Activated naive CD4-positive, alpha-beta T cell (primary cell): Measurements from ENCODE around the gene PPFIA1.

Source experiments
- DNase-seq, 4 experiments: peaks; one replicate each; lab custom pipeline; 2025; lab: John Stamatoyannopoulos, UW

The PPFIA1 gene

GRCh38 chr11:70414341-70415100 lies 144.0 kb downstream of the PPFIA1 start:
- no peak for DNase-seq

- DNase-seq = no peak
Observed at GRCh38 chr11:70415191-70415590, 144.7 kb downstream of the PPFIA1 start.

DNA sequence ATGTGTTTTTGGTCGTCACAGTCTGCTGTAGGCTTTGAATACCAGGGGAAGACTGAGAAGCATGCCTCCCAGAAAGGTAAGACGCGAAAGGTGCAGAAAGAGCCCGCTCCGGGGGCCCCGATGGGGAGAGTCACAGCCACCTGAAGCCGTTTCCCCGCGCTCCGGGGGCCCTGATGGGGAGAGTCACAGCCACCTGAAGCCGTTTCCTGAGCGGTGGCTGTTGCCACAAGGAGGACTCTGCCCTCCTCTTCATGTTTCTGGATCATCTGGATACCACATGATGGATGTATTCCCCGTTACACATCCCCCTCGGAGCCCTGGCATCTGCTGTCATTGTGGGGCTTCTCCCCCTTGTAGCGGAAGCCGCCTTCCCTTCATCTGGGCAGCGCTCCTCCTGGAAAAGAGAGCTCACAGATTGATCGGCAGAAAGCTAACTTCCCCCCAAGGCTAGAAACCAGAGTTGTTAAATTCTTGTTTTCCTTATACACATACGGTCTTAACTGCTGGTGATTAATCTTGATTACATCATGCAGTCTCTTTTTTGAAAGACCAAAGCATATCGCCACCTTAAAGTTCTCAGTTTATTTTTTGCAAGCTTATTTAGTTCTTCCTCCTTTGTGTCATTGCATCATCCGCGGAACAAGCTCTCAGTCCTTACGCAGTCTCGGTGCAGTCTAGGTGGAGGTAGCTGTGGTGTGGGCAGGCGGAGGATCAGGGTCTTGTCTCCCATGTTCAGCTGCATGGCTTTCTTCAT lies 145.3 kb downstream of the PPFIA1 start:
- DNase-seq = no peak

DNA sequence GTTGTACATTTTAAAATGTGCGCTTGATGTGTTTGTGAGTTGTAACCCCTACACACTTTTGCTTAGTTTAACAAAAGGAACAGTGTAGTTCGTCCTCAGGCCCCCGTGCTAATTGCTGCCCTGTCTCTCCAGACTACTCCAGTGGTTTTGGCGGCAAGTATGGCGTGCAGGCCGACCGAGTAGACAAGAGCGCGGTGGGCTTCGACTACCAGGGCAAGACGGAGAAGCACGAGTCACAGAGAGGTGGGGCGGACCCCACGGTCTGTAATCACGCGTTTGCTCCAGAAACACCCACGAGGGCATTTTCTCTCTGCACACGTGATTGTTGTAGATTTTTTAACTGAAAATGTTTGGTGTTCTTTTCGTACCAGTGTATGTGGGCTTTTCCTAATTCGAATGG lies 146.4 kb downstream of the PPFIA1 start:
- DNase-seq = no peak

GRCh38 chr11:70418130-70418529 lies 147.6 kb downstream of the PPFIA1 start:
- no peak for DNase-seq

GRCh38 chr11:70419307-70420007 lies 149.0 kb downstream of the PPFIA1 start:
- no peak for DNase-seq

- DNase-seq = no peak
Observed at GRCh38 chr11:70420008-70420464, 149.5 kb downstream of the PPFIA1 start.

DNA sequence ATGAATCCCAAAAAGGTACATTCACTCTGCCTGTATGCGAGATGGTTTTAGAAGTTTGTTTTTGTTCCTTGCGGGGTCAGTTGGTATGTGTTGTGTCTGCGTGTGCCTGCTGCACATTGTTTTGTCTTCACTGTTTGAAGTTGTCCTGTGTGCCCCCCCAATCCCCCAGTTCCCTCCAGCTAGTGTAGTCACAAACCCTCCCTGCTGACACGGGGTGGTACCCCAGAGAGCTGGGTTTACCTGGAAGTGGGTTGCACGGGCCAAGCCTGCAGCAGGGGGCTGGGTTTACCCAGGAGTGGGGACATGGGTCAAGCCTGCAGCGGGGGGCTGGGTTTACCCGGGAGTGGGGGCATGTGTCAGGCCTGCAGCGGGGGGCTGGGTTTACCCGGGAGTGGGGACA lies 150.0 kb downstream of the PPFIA1 start:
- no peak for DNase-seq

- DNase-seq = no peak
Observed at GRCh38 chr11:70421123-70421522, 150.6 kb downstream of the PPFIA1 start.

- no peak for DNase-seq
Observed at GRCh38 chr11:70422692-70423522, 152.4 kb downstream of the PPFIA1 start.

DNA sequence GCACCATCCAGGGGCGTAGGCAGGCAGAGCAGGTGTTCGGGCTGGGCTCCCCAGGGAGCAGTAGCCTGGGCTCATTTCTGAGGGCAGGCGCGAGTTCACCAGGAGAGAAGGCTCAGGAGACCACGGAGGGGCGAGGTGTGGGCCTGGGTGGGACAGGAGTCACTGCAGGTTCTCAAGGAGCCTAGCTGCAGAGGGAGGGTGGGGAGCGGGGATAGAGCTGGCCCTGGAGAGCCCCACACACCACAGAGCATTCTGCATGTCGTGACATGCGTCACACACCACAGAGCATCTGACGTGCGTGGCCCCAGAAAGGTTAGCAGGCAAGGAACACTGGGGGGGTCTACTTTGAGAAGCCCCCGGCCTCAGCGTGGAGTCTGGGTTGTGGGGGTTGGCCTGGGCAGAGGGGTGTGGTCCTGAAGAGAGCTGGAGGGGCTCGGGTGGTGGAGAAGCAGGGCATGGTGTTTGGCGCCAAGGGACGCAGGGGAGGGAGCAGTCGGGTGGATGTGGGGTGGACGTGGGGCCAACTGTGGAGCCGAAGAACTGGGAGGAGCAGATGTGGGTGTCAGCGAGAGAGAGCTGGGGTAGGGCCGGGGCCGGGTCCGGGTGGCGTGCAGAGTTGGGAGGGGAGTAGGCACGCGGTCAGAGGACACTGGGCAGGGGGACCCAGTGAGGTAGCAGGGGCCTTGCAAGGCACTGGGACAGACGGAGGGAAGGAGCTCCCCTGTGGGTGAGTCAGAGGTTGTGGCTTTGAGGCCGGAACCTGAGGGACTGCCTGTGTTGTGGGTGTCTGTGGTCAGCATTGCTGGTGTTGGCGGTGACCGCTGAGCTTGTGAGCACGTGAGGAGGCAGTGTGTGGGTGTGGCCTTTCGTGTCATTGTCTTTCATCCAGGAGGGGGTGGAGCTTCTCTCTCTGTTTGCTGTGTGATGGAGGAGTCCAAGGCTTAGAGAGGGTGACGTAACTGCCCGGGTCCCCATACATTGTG lies 153.3 kb downstream of the PPFIA1 start:
- no peak for DNase-seq

GRCh38 chr11:70424765-70425344 lies 154.4 kb downstream of the PPFIA1 start:
- DNase-seq = no peak

GRCh38 chr11:70427436-70427835 lies 156.9 kb downstream of the PPFIA1 start:
- no peak for DNase-seq

DNA sequence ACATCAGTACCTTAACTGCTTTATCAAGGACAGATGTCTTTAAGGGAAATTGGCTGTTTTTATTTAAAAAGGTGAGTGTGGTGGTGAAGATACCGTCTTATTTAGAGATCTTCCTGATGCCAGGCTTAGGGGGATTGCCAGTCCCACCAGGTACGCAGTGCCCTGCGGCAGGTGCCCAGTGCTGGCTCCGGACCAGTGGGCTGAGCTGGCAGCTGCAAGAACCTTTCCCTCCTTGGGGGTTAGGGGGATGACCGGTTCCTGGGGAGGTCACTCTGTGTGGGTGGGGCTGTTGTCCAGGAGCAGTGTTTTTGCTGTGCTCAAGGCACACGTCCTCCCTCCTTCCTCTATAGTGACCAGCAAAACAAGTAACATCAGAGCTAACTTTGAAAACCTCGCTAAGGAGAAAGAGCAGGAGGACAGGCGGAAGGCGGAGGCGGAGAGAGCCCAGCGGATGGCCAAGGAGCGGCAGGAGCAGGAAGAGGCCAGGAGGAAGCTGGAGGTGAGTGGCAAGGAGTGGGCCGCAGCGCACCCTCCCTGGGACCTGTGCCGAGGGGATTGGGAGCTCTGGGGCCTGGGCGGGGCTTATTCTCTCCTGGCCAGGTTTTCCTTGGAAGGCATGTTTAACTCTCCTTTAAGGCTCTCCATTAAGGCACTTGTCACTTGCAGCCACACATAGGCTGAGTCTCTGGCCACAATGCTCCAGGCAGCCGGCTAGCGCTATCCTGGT lies 158.4 kb downstream of the PPFIA1 start:
- DNase-seq = no peak

DNA sequence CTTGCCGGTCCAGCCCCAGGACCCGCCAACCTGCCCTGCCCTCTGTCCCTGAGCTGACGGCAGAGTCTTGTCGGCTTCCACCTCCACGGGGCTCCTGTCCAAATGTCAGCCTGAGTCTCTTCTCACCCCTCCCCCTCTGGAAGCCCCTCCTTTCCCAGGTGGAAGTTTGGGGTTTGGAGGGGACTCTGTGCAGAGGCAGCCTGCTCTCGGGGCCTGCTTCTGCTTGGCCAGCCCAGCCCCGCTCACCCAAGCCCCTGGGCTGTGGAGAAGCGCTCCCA lies 158.9 kb downstream of the PPFIA1 start:
- DNase-seq = no peak

DNA sequence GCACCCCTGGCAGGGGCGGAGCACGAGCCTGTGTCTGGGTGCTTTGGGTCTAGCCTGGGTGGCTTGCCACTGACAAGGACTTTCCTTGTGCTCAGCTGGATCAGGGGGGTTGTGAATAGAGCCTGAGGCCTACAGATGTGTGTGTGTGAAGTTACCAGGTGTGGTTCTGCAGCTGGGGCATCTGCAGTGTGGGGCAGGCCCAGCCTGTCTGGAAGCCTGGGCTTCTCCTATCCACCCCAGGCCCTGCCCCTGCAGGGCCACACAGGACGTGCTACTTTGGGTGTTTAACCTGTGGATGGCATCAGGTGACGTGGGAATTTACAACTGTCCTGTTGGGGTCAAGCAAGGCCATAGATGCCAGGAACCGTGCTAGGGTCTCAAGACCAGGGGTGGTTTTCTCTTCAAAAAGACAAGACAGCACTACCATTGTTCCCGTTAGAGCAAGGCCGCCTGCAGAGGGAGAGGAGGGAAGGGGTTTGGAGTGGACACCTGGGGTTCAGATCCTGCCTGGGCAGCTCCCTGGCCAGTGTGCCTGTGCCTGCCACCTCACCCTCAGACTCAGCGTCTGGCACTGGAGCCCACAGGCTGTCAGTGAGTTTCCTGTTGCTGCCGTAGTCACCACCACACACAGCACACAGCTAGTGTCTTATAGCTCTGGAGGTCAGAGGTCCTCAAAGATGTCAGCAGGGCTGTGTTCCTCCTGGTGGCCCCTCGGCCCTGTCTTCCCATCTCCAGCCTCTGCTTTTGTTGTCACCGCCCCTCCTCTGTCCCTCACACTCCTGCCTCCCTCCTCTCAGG lies 159.4 kb downstream of the PPFIA1 start:
- no peak for DNase-seq

DNA sequence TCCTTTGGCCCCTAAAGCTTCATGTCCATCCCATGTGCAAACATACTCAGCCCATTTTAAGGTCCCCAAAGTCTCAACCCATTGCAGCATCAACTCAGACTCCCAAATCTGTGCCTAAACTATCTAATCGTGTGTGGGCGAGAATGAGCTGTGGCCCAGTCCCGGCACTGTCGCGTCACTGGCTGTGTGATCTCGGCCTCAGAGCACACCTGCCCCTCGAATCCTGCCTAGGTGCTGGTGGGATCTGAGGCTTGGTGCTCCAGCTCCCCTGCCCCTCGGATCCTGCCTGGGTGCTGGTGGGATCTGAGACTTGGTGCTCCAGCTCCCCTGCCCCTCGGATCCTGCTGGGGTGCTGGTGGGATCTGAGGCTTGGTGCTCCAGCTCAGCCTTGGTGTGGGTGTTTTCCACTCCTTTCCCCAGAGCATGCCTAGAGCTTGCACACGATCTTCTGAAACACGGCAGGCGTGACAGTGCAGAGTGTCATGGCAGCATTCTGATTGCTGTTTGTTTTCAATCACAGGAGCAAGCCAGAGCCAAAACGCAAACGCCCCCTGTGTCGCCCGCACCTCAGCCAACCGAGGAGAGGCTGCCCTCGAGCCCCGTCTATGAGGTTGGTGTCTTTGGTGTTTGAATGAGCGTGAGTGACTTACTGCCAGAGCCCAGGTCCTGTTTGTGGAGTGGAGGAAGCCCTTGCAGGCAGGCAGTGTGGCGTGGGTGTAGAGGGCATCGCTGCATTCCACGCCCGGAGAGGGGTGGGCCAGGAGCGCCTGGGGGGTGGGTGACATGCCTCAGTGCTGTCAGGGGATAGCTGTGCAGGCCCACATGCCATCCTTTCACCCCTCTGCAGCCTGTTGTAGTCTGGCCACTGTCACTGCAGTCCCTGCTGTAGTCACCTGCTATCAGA lies 160.4 kb downstream of the PPFIA1 start:
- DNase-seq = no peak

- no peak for DNase-seq
Observed at GRCh38 chr11:70431611-70432010, 161.1 kb downstream of the PPFIA1 start.
